Coronary artery (tissue), 2 donors: ENCODE data around the gene KLF5.
"Not testable (repeated sequence)": the region's sequence is repeated elsewhere in the genome, so short reads cannot be mapped to it uniquely, and the experiment has no call there.

Experiments used
- DNase-seq: peaks from one replicate; pipeline ENCODE4 v3.0.0-alpha.2; 2017; ENCODE audit warnings: low spot score
- H3K27ac ChIP-seq, 2 donors: fragments of 200-600 bp; sonication (generic); one replicate each; pipeline ENCODE4 v1.5.1; 2016 to 2019
- H3K4me3 ChIP-seq: fragments of 200-600 bp; sonication (generic); 2 replicates; pipeline ENCODE4 v1.5.1; 2016; ENCODE audit warnings: mild to moderate bottlenecking, moderate library complexity
- TF ChIP-seq, protein P1 (sequence below): fragments of 200-600 bp; sonication (generic); IDR thresholded peaks from one replicate; pipeline ENCODE4 v1.5.1; 2019; ENCODE audit warnings: antibody characterized with exemption

Gene KLF5

GRCh38 chr13:73035660-73036059 lies 23.1 kb upstream of the KLF5 start:
- no peak for DNase-seq
- TF ChIP-seq, protein P1, sequence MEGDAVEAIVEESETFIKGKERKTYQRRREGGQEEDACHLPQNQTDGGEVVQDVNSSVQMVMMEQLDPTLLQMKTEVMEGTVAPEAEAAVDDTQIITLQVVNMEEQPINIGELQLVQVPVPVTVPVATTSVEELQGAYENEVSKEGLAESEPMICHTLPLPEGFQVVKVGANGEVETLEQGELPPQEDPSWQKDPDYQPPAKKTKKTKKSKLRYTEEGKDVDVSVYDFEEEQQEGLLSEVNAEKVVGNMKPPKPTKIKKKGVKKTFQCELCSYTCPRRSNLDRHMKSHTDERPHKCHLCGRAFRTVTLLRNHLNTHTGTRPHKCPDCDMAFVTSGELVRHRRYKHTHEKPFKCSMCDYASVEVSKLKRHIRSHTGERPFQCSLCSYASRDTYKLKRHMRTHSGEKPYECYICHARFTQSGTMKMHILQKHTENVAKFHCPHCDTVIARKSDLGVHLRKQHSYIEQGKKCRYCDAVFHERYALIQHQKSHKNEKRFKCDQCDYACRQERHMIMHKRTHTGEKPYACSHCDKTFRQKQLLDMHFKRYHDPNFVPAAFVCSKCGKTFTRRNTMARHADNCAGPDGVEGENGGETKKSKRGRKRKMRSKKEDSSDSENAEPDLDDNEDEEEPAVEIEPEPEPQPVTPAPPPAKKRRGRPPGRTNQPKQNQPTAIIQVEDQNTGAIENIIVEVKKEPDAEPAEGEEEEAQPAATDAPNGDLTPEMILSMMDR = no peak

DNA sequence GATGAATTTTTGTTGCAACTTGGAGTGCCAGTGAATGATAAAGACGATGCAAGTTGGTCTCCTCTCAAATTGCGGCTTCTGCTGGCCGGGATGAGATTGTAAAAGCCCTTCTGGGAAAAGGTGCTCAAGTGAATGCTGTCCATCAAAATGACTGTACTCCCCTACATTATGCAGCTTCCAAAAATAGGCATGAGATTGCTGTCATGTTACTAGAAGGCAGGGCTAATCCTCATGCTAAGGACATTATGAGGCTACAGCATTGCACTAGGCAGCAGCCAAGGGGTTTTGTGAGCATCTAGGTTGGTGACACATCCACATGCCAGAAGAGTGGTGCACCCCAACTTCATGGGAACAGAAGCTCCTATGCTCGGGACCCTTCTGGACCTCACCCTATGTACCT lies 22.2 kb upstream of the KLF5 start:
- no peak for DNase-seq
- no peak overlapping the region for H3K27ac ChIP-seq
- H3K4me3 ChIP-seq = no peak overlapping the region
- TF ChIP-seq, protein P1 = no peak

More at GRCh38 chr13:73035660-73036059, 23.1 kb upstream of the KLF5 start:
- no peak overlapping the region for H3K4me3 ChIP-seq
- no peak overlapping the region for H3K27ac ChIP-seq

GRCh38 chr13:73038064-73038463 lies 20.7 kb upstream of the KLF5 start:
- Histone ChIP-seq H3K27ac (no peak overlapping the region), H3K4me3 (no peak overlapping the region)
- TF ChIP-seq, protein P1 = no peak
- DNase-seq = no peak

DNA sequence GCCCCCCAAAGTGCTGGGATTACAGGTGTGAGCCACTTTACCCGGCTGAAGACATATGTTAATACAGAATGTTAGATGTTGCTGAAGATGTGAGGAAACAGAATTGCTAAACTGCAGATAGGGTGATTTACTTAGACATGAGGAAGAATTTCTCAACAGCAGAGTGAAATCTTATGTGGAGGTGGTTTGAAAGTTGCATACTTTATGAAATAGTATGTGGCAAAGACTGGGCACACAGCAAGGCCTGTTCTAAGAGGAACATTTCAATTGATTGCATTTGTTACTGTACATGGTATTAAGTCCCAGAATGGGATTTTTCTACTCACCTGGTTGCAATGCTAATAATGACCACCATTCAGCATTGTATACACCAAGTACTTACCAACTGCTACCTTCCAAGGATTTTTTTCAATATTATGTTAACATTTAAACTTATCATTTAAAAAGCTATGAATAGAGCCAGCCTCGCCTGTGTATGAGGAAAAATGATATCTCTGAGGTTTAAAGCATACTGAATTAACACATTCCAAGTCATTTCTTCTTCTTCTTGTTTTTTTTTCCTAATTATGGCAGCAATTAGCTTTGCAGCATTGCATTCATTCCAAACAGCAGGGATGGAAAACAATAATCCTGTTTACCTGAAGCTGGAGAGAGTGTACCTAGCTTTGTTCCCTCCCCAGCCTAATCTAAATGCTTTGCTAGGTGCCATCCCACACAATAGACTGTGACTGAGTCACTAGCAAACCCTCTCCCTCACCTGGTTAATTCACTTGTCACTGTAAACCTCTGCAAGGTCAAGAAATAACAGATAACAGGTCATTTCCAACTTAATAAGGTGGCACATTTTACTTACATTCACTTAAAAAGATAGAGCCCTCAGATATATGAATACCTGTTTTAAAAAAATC lies 19.4 kb upstream of the KLF5 start:
- Histone ChIP-seq H3K27ac (no peak overlapping the region), H3K4me3 (no peak overlapping the region)
- DNase-seq = no peak
- TF ChIP-seq, protein P1 = no peak

GRCh38 chr13:73040484-73040883 lies 18.3 kb upstream of the KLF5 start:
- TF ChIP-seq, protein P1 = no peak
- Histone ChIP-seq H3K4me3 (no peak overlapping the region), H3K27ac (no peak overlapping the region)
- no peak for DNase-seq

DNA sequence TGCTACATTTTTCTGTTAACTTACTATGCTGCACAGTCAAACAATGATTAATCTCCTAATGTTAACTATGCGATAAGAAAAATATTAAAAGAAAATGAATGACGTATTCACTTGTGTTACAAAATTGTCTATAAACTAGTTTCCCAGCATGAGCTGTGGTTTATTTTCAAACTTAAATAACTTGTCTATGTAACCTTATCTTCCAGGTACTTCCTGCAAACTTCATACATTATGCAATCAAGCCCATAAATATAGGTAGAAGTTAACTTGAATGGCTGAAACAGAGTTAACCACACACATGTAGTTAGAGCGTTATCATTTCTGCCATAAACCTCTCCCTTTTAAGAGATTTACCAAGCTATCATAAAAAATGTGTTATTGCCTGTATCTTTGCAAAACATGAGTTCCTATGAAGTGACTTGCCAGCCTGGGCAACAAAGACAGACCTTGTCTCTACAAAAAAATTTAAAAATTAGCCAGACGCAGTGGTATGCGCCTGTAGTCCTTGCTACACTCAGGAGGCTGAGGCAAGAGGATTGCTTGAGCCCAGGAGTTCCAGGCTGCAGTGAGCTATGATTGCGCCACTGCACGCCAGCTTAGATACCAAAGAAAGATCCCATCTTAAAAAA lies 17.7 kb upstream of the KLF5 start:
- Histone ChIP-seq H3K27ac (no peak overlapping the region), H3K4me3 (no peak overlapping the region)
- TF ChIP-seq, protein P1 = no peak
- no peak for DNase-seq

DNA sequence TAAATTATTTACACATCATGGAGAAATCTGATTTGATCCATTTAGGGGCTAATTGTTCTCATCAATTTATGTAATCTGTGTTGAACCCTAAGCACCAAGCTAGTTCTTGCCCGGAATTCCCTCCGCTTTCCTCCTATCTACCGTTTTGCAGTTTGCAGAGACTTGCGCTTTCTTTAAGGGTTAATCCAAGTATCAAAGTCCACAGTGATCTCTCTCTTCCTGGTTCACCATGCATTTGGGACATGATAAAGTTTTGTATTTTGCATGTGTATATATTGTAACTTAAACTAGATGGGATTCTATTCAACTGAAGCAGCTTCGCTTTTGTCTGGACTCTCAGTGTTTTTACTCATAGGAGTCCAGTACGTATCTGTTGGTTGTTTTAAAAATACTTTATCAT lies 13.8 kb upstream of the KLF5 start:
- Histone ChIP-seq H3K4me3 (no peak overlapping the region), H3K27ac (no peak overlapping the region)
- DNase-seq = no peak
- TF ChIP-seq, protein P1 = no peak

DNA sequence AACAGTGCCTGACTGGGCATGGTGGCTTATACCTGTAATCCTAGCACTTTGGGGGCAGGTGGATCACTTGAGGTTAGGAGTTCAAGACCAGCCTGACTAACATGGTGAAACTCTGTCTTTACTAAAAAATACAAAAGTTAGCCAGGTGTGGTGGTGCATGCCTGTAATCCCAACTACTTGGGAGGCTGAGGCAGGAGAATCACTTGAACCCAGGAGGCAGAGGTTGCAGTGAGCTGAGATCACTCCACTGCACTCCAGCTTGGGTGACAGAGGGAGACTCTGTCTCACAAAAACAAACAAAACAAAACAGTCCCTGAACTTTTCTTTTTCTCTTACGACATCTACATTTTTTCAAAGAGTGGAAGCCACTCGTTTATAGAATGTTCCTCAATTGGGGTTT lies 10.2 kb upstream of the KLF5 start:
- DNase-seq, H3K4me3 ChIP-seq, H3K27ac ChIP-seq: not testable (repeated sequence)
